OCI-LY3 (cell line): ENCODE results near the gene PIGU.

Experiments used
- CTCF ChIP-seq: fragments of 200-600, 300-600 bp; sonication (generic); IDR thresholded peaks from 2 replicates; pipeline ENCODE4 v1.5.1; 2014; ENCODE audit warnings: antibody characterized with exemption, low read length, low read depth
- EZH2phosphoT487 ChIP-seq: fragments of 200-600 bp; shearing (Covaris generic); IDR thresholded peaks from 2 replicates; pipeline ENCODE4 v1.6.1; 2018; ENCODE audit warnings: antibody characterized with exemption, mixed run types, low read depth

- no peak for TF ChIP-seq CTCF
- TF ChIP-seq EZH2phosphoT487 = no peak
These were observed 49.4 kb downstream of the PIGU start for GRCh38 chr20:34627458-34627857.
